RCC 7860 (cell line): Measurements from ENCODE around the gene MRTFA.
"Not testable (repeated sequence)": the region's sequence is repeated elsewhere in the genome, so short reads cannot be mapped to it uniquely, and the experiment has no call there.

Source experiments
- DNase-seq: peaks from one replicate; pipeline ENCODE4 v3.0.0-alpha.2; 2015; ENCODE audit warnings: low spot score
- FAIRE-seq: peaks from 2 replicates; lab custom pipeline; 2012; peaks lifted over from hg19 to GRCh38; lab: Jason Lieb, UNC

Gene MRTFA

DNA sequence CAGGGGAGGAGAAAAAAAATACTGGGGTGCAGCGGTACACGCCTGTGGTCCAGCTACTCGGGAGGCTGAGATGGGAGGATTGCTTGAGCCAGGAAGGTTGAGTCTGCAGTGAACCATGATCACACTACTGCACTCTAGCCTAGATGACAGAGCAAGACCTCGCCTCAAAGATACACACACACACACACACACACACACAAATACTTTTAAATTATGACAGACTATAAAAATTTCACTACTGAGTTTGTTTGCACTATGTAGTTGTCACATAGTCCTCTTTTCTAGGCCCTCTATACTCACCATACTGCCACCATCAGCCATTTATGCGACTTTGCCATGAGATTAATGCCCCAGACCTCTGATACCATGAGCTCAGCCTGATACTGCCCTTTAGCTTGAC is 109.6 kb downstream of the MRTFA start:
- DNase-seq = no peak
- FAIRE-seq = no peak

DNA sequence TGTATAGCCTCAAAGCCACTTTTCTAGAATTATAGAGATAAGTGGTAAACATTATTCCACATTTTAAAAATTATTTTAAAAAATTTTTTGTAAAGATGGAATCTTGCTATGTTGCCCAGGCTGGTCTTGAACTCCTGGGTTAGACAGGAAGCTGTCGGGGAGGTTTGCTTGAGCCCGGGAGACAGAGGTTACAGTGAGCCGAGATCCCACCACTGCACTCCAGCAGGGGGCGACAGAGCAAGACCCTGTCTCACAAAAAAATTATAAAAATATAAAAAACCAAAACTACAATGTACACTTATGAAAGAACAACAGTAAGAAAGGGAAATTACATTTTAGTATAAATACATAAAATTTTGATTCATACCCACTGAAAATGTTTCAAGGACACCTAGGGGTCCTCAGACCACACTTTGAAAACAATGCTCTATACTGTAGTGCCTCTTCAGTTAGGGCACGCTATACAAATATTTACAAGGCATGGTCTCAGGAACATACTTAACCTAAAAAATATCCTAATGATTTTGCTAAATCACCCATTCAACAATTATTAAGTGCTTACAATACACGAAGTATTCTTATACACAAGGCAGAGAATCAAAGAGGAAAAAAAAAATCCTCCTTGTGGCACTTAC is 111.2 kb downstream of the MRTFA start:
- no peak for FAIRE-seq
- DNase-seq = no peak

DNA sequence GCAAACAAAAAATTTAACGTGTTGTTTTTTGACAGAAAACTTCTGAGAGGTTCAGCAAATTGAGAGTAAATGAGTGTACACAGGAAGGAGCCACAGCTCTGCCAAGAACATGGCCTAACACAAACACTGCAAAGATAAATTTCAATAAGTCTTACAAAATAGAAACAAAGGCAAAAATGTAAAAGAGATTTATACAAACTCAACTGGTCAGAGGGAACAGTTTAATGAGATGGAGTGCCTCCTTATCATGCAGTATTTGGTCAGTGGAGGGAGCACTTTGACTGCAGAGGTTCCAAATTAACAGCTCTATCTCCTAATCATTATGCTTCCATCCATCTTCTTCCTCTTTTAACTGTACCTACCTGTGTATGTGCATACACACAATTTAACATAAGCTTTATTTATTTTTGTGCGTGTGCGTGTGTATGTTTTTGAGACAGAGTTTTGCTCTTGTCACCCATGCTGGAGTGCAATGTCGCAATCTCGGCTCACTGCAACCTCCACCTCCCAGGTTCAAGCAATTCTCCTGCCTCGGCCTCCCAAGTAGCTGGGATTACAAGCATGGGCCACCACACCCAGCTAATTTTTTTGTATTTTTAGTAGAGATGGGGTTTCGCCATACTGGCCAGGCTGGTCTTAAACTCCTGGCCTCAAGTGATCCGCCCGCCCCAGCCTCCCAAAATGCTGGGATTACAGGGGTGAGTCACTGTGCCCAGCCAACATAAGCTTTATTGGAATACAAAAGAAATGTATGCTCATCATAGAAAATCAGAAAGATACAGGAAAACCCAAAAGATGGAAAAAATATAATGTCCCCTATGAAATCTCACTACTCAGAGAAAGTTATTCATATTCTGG is 111.9 kb downstream of the MRTFA start:
- FAIRE-seq = no peak
- DNase-seq = no peak

DNA sequence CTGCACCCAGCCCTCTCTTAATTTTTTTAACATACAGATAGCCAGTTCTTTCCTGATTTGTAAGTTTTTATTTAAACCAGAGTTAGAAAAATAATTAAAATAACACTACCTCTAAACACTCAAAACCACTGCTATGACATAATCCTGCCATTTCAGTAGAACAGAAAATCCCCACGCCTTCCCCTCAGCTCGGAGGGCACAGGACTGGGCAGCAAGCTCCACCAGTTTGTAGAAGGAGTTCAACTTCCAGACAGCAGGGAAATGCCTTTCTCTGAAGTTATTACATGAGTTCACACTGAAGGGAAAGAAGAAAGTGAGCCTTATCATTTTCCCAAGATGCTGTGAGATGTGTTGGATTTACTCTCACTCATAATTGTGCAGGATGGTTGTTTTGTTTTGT is 114.4 kb downstream of the MRTFA start:
- FAIRE-seq = no peak
- no peak for DNase-seq

DNA sequence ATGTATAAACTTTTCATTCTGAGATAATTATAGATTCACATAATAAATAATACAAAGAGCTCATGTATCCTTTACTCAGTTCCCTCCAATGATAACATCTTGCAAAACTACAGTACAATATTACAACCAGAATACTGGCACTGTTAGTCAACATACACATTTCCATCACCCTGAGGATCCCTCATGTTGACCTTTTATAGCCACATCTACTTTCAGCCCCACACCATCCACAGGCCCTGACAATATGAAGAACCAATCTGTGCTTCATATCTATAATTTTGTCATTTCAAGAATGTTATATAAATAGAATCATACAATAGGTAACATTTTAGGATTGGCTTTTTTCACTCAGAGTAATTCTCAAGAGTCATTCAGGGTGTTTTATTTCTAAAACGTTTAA is 115.5 kb downstream of the MRTFA start:
- FAIRE-seq (no peak), DNase-seq (no peak)

- no peak for FAIRE-seq
These were observed 116.0 kb downstream of the MRTFA start for GRCh38 chr22:40520562-40520961.

GRCh38 chr22:40519948-40520331 is 116.6 kb downstream of the MRTFA start:
- DNase-seq = no peak
- no peak for FAIRE-seq

More at GRCh38 chr22:40520562-40520961, 116.0 kb downstream of the MRTFA start:
- DNase-seq = no peak

DNA sequence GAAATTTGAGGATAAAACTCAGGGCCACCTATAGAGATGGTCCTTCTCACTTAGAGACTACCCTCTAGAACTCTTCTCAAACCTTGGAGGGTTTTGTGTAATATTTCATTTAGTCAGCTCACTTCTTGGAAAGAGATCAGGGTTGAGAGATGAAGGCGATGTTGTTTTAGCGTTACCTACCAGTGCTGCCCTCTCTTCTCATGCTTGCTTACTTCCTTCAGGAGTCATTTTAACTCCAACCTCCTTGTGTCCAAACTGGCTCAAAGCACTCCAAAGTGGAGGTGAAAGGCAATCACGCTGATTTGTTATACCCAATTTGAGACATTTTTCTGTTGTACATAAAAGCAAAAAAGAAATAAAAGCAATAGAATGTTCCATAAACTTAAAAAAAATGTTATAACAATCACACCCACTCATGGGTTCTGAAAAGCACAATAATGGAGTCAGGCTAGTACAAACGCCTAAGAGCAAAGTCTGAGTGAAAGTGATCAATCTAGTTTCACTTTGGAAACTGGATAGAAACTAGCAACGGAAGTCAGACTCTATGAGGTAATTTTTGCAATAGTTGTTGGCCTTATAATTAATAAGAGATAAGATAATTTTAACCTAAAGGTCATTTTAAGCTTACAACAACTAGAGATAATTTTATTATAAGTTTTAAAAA is 117.1 kb downstream of the MRTFA start:
- no peak for DNase-seq

DNA sequence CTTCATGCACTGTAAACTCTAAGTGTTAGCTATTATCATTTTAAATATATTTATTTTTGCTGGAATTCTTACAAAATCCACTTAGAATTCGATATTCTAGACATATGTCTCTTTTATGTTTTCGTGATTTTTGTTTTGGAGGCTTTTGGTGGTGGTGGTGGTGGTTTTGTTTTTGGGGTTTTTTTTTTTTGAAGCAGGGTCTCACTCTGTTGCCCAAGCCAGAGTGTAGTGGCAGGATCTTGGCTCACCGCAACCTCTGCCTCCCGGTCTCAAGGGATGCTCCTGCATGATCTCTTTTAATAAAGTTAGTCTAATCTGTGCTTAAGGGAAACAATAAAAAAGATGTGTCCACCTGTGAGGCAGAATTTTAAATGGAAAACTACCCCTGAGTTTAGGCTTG is 117.7 kb downstream of the MRTFA start:
- no peak for DNase-seq
- FAIRE-seq = no peak

More for the DNA sequence above, 117.1 kb downstream of the MRTFA start:
- no peak for FAIRE-seq

GRCh38 chr22:40517631-40518030 is 118.9 kb downstream of the MRTFA start:
- no peak for FAIRE-seq
- DNase-seq = no peak

DNA sequence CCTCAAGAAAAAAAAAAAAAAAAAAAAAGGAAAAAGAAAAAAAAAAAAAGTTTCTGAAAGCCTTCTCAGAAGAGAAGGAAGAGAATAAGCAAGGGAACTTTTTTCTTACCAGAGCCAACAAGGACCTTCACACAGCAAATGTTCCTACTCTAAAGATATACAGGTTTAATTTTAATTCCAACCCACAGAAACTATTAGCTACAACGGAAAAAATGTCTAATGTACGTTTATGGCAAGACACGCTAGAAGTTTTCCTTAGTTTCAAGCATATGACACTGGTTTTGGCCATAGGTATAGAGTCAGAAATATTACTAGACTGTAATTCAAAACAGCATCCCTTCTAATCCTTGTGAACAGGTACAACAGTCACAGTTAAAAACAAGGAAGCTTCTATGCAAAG is 120.1 kb downstream of the MRTFA start:
- DNase-seq = no peak
- no peak for FAIRE-seq

- DNase-seq (peak; percentile 95), FAIRE-seq (peak; percentile 98)
These were observed 123.9 kb downstream of the MRTFA start for GRCh38 chr22:40512426-40513136.

GRCh38 chr22:40511604-40512003 is 124.9 kb downstream of the MRTFA start:
- FAIRE-seq (no peak), DNase-seq (no peak)

DNA sequence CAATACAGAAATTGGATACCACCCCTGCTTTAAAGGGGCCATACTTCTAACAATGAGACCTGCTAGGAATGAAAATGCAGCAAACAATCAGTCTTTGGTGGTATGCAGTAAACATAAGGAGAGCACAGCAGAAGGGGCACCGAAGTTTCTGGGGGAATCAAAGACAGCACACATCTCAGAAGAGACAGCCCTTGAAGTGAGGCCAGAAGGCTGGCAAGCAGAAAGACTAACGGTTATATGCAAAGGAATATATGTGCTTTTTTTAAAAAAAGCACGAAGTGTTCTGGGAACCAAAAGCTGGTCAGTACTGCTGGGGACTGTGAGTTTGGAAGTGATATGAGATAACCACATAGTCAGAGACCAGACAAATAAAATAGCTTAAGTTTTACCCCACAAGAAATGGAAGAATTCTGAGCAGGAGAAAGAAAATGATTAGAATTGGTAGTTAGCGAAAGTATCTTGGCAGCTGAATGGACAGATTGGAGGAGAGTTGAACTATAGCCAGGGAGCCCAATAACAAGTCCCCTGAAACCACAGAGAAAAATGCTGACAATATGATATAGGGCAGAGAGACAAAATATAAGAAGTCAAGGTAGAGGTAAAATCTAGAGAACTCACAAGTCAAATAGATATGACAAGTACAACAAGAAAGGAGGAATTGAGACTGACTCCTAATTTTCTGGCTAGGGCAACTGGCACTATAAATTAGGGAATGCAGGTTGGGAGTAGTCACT is 125.7 kb downstream of the MRTFA start:
- no peak for FAIRE-seq
- DNase-seq = no peak

GRCh38 chr22:40509401-40510134 is 127.0 kb downstream of the MRTFA start:
- DNase-seq (peak; percentile 46), FAIRE-seq (peak; percentile 90)

DNA sequence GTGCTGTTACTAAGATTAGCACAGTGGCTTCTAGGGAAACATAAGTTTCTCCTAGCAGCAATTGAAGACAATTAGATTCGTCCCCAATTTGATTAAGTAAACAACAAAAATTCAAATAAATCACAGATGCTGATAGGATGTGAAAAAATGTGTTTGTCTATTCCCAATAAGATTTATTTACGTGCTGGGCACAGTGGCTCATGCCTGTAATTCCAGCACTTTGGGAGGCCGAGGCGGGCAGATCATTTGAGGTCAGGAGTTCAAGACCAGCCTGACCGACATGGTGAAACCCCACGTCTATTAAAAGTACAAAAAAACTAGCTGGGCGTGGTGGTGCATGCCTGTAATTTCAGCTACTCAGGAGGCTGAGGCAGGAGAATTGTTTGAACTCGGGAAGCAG is 128.5 kb downstream of the MRTFA start:
- DNase-seq, FAIRE-seq: not testable (repeated sequence)

GRCh38 chr22:40507491-40507890 is 129.0 kb downstream of the MRTFA start:
- DNase-seq (no peak), FAIRE-seq (no peak)

DNA sequence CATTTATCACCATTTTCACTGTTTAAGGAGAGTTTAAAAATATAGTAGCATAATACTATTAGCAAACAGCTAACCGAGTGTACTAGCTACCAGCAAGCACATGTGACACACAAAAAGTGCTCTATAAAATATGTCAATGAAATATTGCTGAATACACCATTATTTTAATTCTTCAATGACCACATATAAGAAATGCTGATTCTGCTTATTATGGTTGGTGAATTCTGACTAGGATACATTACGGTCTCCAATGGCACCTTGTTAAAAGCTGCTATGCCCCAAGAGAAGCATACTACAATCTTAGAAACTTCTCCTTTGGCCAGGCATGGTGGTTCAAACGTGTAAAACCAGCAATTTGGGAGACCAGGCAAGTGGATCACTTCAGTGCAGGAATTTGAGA is 129.8 kb downstream of the MRTFA start:
- DNase-seq = no peak
- FAIRE-seq = no peak

DNA sequence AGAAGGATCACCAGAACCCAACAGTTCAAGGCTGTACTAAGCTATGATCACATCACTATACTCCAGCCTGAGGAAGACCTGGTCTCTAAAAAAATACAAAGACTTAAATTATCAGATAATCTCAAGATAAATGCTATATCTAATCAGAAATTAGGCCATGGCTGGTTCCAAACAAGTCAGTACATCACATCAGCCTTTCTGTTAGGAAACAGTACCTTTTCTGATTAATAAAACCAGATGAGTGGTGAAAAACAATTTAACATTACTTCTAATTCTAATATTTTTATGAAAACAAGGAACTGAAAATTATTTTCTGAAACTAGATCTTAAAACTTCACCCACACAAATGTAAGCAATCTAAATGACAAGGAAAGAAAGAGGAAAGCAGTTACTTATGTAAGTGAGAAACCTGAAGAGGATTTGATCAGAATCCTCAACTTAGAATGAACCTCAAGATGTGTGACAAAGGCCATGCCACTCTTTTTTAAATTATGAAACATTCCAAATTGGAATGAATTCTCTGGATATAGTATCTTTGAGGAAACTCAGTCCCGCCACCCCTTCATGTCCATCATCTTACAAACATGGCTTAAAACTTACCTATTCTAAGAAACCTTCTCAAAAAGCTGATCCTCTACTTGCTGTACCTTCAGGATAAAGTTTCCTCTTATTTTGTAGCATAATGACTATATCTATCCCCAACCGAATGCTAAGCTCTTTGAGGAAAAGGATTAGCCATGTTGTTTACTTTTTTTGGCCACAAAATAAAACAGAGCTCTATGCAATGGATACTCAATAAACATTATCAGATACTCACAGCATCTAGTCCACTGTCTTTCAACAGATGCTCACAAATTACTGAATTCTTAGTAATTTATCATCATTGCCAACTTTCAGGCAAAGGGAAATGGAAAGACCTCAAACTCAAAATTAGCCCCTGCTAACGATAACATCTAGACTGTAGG is 132.0 kb downstream of the MRTFA start:
- DNase-seq = no peak
- FAIRE-seq = no peak
